ENCODE measurements around the gene ARPC4. TPM values are rescaled to one million over a fixed set of nuclear protein-coding genes. Genes with fewer than 3 reads are reported as not detected.

The ARPC4 gene
- total and polyA plus RNA-seq, 10 of the 15 experiments (the other 5 are each of a cell fraction or from before 2014, with no cell fraction given) = 42.0 to 354 (median 268) TPM

DNA sequence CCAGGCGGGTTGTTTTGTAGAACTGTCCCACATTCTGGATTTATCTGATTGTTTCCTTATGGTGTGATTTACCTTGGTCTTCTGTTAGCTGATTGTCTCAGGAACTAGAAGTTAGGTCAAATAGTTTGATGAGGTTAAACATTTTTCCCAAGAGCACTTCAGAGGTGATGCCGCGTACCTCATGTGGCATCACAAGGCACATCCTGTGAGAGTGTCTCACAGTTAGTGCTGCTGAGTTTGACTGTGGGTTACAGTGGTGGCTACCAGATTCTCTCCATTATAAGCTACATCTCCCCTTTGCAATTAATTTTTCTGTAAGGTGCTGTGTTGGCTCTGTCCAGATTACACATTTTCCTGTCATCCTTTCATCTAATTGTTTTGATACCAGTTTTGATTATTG is 38.4 kb downstream of the ARPC4 start:
- no peak overlapping the region for H3K9ac ChIP-seq (ENCODE audit: control insufficient read depth, insufficient read depth, low read length)
- H3K4me2 ChIP-seq (ENCODE audit: control insufficient read depth, insufficient read depth) = no peak overlapping the region
- SMC1A ChIA-PET (ENCODE audit: uncharacterized antibody, unreplicated experiment) = interaction anchor here (0.6 to 1.1 kb wide), 2 partner anchors 12 to 101 kb away, joined by 3 to 4 read pairs; no protein-coding TSS in a partner anchor
- RAD21 ChIA-PET (ENCODE audit: unreplicated experiment) = no interaction called here
- BruUV-seq (replicated peaks) = no TSS peak
- intact Hi-C loops (cut with micrococcal nuclease; ENCODE audit: unreplicated experiment) (no loop called here), in situ Hi-C loops (cut with MboI) (no loop called here)
- WGBS (ENCODE audit: insufficient coverage, insufficient replicate concordance, low lambda C conversion rate, missing lambda C conversion rate) = 97% methylated on average over 3 of the region's 3 CpGs
- DNase-seq (ENCODE audit: low read depth, low spot score) (no peak), ATAC-seq (no peak), FAIRE-seq (no peak)
- H2AFZ ChIP-seq (ENCODE audit: control insufficient read depth, low read depth, low read length) = no peak overlapping the region
- POLR2A ChIA-PET = interaction anchor here (0.6 to 2.2 kb wide), 4 partner anchors 12 to 59 kb away, joined by 3 to 9 read pairs (median 4); partner anchors contain the start of gene RPUSD3
- no peak overlapping the region for H3K27ac ChIP-seq (ENCODE audit: control insufficient read depth, insufficient read depth)
- no peaks in the 10 kb centered on the region for H3K79me2 ChIP-seq (ENCODE audit: control insufficient read depth, insufficient read depth, low read length)
- CTCF ChIA-PET = interaction anchor here (1.1 to 1.8 kb wide), 4 partner anchors 10 to 103 kb away, joined by 3 to 6 read pairs (median 4); no protein-coding TSS in a partner anchor
- H3K27me3 ChIP-seq (replicated peaks in 1 of 2; ENCODE audit: control insufficient read depth in 2 of 2, insufficient read depth in 2 of 2, low read length in 1 of 2) = no peaks in the 10 kb centered on the region
- TF ChIP-seq NR2C2 (IDR thresholded peaks at IDR 0.05; ENCODE audit: borderline replicate concordance, control insufficient read depth, insufficient read length, low read depth) = no peak
- no peak for TF ChIP-seq MXI1 (IDR thresholded peaks at IDR 0.05; ENCODE audit: low read depth, low read length)
- TF ChIP-seq, protein P1, sequence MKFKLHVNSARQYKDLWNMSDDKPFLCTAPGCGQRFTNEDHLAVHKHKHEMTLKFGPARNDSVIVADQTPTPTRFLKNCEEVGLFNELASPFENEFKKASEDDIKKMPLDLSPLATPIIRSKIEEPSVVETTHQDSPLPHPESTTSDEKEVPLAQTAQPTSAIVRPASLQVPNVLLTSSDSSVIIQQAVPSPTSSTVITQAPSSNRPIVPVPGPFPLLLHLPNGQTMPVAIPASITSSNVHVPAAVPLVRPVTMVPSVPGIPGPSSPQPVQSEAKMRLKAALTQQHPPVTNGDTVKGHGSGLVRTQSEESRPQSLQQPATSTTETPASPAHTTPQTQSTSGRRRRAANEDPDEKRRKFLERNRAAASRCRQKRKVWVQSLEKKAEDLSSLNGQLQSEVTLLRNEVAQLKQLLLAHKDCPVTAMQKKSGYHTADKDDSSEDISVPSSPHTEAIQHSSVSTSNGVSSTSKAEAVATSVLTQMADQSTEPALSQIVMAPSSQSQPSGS (IDR thresholded peaks at IDR 0.05; ENCODE audit: low read length) = no peak
- no peak for TF ChIP-seq JUND (IDR thresholded peaks at IDR 0.05; ENCODE audit: low read depth, low read length)
- TF ChIP-seq RB1 (IDR thresholded peaks at IDR 0.05; ENCODE audit: borderline replicate concordance) = no peak
- no peak for TF ChIP-seq BCL11A (IDR thresholded peaks at IDR 0.05; ENCODE audit: low read depth, low read length)
- no peak for TF ChIP-seq PRDM15 (CRISPR knock-in tag; IDR thresholded peaks at IDR 0.05)
- H3K4me3 ChIP-seq = no peak overlapping the region
- H3K4me1 ChIP-seq (ENCODE audit: control insufficient read depth, insufficient read depth, low read length) = no peaks in the 10 kb centered on the region
- no peaks in the 10 kb centered on the region for H4K20me1 ChIP-seq (ENCODE audit: control insufficient read depth, insufficient read depth)
- peaks cover 9 to 11% of the 10 kb centered on the region in 2 experiments for H3K36me3 ChIP-seq (ENCODE audit: control insufficient read depth in 2 of 2, insufficient read depth in 2 of 2, low read length in 1 of 2)
- no peaks in the 10 kb centered on the region for H3K9me3 ChIP-seq (replicated peaks; ENCODE audit: control insufficient read depth, insufficient read depth, low read length)
